ENCODE data around the gene STRN3. TPM values are rescaled to one million over a fixed set of nuclear protein-coding genes. Genes with fewer than 3 reads are reported as not detected.

STRN3 gene
- total RNA-seq, 1 donor from 2014 or later: 86.4 TPM

- DNase-seq: no peak
These were observed 153.6 kb downstream of the STRN3 start for GRCh38 chr14:30872602-30873001.

- peak; percentile 55 for DNase-seq
These were observed 156.5 kb downstream of the STRN3 start for GRCh38 chr14:30869551-30870155.

GRCh38 chr14:30868736-30869135 is 157.4 kb downstream of the STRN3 start:
- DNase-seq: no peak

GRCh38 chr14:30864934-30865333 is 161.2 kb downstream of the STRN3 start:
- no peak for DNase-seq

GRCh38 chr14:30861200-30861599 is 165.0 kb downstream of the STRN3 start:
- no peak for DNase-seq

- no peak for DNase-seq
These were observed 170.7 kb downstream of the STRN3 start for GRCh38 chr14:30855345-30856037.

GRCh38 chr14:30854492-30854891 is 171.7 kb downstream of the STRN3 start:
- no peak for DNase-seq

GRCh38 chr14:30853946-30854345 is 172.2 kb downstream of the STRN3 start:
- no peak for DNase-seq

GRCh38 chr14:30849983-30850382 is 176.2 kb downstream of the STRN3 start:
- DNase-seq: no peak

- DNase-seq: no peak
These were observed 176.8 kb downstream of the STRN3 start for GRCh38 chr14:30849354-30849753.

GRCh38 chr14:30848449-30849240 is 177.5 kb downstream of the STRN3 start:
- no peak for DNase-seq

Small RNA genes lying within 50 kb of the gene (small RNA-seq; reads per million reads assigned to genes)
- not detected for gene HIGD1AP17 (ENCODE audit: low replicate concordance)
- 0.79 reads per million, percentile 82 among the genes with 10 or more reads in this experiment for gene MIR624 (ENCODE audit: low replicate concordance)

Other genes starting within 250 kb of the STRN3 start
- gene COCH, start 151.8 kb downstream of the STRN3 start, total RNA-seq: 2.8 TPM
- 18.6 TPM for gene AP4S1, start 730 bp downstream of the STRN3 start, total RNA-seq
- 332 TPM for gene HECTD1, start 181.4 kb upstream of the STRN3 start, total RNA-seq